Left ventricle myocardium superior (tissue), 1 donor: ENCODE results near the gene CHRD. TPM values are rescaled to one million over a fixed set of nuclear protein-coding genes. Genes with fewer than 3 reads are reported as not detected.
"Not testable (repeated sequence)": the region's sequence is repeated elsewhere in the genome, so short reads cannot be mapped to it uniquely, and the experiment has no call there.

Source experiments
- ATAC-seq: fragments of 200-7000 bp; cut with Tn5 transposase; one replicate; pipeline ENCODE4 v1.9.1; 2020; ENCODE audit warnings: mild to moderate bottlenecking, moderate library complexity
- DNase-seq: peaks from one replicate; pipeline ENCODE4 v3.0.0-alpha.2; 2020
- intact Hi-C: fragments of 100-400 bp; cut with micrococcal nuclease; formaldehyde crosslinking; loops from one replicate; pipeline ENCODE4 v1.11.0; 2022
- long read RNA-seq: library from polyadenylated mRNA; unstranded; transcript quantifications from one replicate; pipeline ENCODE4 v2.0.0, GENCODE V29; 2021
- total RNA-seq: library from RNA; stranded (reverse); fragmentation: NEBNext Ultra II Directional; extraction: Animal tissue kit (Norgen Biotek cat#: 25700); gene quantifications from one replicate; pipeline ENCODE4 v1.2.1, GENCODE V29; 2021
- donor health status: DM: no; HTN: yes; CAD: no; lungs with severe emphysema.

Gene CHRD
- 4.6 TPM for total RNA-seq
- long read RNA-seq, partial matches to known transcripts: 4 of 14 reads
- long read RNA-seq, other reads (novel, unspliced or antisense): 8 of 14 reads

DNA sequence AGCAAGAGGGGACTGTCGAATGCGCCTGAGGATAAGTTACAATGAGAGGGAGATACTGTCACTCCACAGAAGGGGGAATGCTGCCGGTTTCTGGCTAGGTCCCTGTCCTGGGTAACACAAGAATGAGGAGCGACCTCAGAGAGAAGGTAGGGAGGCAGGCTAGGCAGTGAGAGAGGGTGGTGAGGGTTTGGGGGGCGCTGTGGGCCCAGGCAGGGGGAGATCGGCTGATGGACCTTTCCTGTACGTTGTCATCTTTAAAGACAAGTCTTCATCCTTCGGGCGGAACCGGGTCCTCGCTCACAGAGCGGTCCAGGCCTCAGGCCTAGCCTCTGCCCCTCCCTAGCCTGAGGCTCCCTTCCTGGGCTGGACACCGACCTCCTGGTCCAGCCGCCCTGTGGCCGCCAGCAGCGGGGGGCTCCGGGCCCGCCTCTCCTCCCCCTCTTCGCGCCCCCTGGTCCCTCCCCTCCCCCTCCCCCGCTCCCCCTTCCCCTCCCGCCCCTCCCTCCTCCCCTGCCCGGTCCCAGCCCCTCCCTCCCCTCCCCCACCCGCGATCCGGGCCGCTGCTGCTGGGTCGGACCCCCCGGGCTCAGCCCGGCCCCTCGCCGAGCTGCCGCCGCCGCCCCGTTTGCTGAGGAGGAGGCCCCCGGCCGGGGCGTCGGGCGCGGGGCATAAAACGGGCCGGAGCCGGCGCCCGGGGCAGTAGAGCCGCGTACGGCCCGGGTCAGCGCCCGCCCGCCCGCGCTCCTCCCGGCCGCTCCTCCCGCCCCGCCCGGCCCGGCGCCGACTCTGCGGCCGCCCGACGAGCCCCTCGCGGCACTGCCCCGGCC lies at the start of gene CHRD:
Gene CHRD (plus strand): TSS at position 697 of the 827 bp plus-strand sequence. CDS start 265 bp downstream, outside the sequence.
- intact Hi-C loops: loop anchor here (10.0 kb wide), 2 partner anchors 135 to 165 kb away; no protein-coding TSS in a partner anchor
- DNase-seq (peak; percentile 74), ATAC-seq (peak; percentile 75)

DNA sequence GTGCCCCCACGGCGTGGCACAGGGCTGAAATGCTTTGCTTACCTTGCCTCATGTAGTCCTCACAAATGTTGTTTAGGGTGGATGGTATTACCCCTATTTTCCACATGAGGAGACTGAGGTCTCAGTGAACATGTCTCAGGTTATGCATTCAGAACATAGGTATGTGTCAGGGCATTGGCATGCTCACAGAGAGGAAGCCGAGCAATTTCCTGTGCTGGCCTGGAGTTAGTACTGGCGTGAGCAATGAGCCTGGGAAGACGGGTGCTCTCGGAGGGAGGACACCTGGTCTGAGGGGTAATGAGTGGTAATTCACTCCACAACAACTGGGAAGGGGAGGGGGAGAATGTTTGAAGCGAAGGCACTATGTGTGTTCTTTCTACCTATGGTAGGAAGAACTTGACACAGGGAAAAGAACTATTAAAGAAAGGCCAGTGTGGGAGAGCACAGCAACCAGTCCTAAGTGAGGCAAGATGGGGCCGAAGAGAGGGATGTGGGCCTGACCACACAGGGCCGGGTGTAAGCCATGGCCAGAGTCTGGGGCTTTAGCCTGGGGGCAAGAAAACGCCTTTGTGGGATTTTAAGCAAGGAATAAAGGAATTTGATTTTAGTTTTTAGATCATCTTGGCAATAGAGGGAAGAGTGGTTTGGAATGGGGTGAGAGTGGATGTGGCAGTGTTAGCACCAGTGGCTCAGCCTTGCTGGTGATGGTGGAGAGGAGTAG lies 47.3 kb upstream of the CHRD start:
- intact Hi-C loops: no loop called here
- ATAC-seq (no peak), DNase-seq (no peak)

DNA sequence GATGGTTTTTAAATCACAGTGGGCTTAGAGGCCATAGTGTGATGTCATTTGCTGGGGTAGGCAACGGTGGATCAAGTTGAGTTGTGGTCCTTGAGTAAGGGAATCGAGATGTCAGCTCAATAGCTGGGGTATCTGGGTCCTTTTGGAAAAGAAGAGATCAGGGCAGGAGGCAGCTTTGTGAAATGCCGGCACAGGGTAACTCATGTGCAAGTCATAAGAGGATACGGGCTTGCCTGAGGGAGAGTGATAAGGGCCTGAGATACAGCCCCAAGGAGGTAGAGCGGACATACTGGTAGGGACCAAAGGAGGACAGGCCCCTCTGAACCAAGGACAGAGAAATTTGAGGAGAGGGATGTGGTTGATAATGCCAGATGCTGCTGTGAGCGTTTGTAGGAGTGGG lies 46.7 kb upstream of the CHRD start:
- intact Hi-C loops: no loop called here
- DNase-seq: no peak

DNA sequence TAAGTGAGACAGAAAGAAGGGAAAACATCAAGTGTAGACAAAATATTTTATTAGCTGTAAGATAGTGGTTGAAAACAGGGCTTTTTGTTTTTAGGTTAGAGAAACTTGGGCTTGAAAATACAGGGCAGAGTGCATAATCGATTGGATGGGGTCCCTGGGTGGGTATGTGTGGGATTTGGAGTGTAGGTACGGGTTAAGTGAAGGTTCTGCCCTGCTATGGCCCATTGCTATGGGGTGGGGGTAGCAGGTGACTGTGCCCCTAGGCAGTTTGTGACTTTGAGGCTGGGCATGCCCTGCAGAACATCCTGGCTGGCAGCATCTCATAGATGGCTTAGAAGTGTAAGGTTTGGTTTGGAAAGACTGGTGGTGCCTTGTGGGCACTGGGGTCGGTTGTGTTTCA lies 46.2 kb upstream of the CHRD start:
- DNase-seq: no peak
- intact Hi-C loops: no loop called here
- ATAC-seq: no peak

More for the DNA sequence above, 46.7 kb upstream of the CHRD start:
- ATAC-seq: no peak

DNA sequence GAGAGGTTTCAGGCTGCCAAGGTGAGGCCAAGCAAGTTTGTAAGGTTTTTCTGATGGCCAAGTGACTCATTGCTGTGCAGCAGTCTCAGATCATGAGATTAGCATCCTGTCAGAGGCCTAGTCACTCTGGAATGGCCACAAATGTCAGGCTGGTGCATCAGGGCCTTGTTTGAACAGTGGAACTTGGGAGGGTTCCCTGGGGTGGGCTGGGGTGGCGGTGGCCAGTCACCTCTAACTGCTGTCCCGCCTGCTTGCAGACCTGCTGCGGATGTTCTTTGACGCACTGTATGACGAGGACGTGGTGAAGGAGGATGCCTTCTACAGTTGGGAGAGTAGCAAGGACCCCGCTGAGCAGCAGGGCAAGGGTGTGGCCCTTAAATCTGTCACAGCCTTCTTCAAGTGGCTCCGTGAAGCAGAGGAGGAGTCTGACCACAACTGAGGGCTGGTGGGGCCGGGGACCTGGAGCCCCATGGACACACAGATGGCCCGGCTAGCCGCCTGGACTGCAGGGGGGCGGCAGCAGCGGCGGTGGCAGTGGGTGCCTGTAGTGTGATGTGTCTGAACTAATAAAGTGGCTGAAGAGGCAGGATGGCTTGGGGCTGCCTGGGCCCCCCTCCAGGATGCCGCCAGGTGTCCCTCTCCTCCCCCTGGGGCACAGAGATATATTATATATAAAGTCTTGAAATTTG lies 45.2 kb upstream of the CHRD start:
- DNase-seq: peak; percentile 35
- no peak for ATAC-seq
- intact Hi-C loops: no loop called here

DNA sequence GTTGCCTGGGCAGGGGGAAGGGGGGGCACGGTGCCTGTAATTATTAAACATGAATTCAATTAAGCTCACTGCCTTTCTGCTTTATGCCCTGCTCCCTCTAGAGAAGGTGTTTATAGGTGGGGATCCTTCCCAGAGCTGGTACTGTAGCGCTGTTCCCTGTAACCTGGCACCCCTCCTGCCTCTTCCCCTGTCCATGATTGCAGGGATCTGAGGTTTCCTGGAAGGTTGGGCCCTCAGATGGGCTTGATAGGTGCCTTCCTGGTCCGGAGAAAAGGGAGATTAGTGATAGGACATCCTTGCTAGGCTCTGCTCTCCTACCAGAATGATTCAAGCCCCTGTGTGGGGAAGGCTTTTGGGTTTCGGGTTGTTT lies 44.6 kb upstream of the CHRD start:
- DNase-seq (no peak), ATAC-seq (no peak)
- intact Hi-C loops: no loop called here

DNA sequence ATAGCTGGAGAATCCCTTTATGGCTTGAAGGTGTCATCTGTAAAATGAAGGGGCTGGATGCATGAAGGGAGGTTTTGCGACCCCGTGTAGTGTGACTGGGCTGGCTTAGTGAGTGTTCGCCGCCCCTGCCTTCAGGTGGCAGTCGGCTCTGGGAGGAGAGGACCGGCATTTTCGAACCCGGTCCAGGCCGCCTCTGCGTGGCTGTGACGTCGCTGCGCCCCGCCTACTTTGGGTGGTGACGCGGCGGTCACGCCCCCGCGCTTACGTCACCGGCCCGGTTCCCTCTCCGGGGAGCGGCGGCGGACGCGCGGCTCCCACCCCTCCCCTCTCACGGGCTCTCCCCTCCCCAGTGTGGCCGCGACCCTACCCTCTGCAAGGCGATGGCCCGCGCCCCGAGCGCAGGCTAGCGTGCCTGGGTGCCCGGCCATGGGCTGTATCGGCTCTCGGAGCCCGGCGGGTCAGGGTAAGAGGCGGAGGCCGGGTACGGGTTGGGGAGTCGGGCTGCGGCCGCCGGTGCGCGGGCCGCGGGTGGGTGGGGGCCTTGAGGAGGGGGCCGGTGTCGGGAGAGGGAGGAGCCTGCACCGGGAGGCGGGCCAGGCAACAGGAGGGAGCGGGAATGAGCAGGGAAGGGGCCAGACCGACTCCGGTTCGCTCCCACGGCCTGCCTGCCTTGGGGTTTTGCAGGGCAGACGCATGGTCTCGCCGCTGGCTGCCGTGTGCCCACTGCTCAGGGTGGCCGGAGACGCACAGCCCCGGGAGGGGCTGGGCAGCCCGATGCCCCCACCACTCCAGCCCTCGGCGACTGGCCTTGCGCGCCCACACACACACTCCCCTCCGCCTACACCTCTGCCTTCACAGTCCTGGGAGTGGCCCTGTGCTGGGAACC lies 44.0 kb upstream of the CHRD start:
- intact Hi-C loops: no loop called here
- peak; percentile 94 for DNase-seq
- peak; percentile 70 for ATAC-seq

DNA sequence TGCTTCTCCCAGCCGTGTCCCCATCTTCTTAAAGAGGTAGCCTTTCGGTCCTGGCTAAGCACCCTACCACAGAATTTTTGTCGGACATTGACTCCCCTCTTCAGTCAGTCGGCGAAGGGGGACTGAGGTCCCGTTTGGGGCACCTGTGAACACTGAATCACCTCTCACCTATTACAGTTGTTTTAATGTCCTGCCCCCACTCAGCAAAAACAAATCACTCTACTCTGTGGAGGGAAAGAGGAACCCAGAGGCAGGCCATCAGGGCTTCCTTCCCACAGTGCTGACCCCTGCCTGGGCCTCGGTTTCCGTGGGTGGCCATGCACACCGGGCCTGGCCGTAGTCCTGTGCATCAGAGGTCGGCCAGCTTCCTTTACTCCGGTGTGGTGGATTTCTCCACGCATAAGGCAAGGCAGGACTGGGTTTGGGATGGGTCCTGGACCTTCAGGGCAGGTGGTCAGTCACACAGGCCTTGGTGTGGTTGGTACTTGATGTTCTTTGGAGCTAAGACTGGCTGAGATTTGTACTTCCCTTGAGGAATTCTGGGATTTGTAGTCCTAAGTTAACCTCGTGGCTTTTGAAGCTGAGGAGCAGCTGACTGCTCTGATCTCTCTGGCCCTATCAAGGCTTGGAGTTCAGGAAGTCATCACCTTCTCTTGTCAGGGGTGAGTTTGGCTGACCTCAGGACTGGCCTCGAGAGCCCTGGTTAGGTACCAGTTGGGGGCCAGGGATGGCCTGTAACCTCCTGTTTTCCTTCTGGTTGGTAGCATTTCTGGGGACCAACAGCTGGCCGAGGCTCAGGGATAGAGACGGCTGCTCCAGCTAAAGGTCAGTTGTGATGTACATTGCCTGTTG lies 43.1 kb upstream of the CHRD start:
- intact Hi-C loops: no loop called here
- ATAC-seq (peak; percentile 53), DNase-seq (peak; percentile 52)

DNA sequence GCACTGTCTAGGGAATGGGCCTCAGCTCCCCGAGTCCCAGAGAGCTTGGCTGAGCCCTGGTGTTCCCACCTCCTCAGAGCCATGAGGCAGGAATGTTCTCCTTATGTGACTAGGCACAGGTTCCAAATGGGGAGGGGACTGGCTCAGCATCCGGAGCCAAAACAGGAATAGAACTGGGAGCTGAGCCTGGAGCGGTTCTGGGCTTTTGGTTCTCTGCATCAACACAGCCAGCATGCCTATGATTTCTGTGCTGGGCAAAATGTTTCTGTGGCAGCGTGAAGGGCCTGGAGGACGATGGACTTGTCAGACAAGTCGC lies 42.5 kb upstream of the CHRD start, which contains the start of gene FAM131A:
Gene FAM131A (plus strand): TSS at position 202 of the 316 bp plus-strand sequence. CDS start 31 bp downstream, at position 233.
- peak; percentile 62 for ATAC-seq
- intact Hi-C loops: no loop called here
- DNase-seq: peak; percentile 78

DNA sequence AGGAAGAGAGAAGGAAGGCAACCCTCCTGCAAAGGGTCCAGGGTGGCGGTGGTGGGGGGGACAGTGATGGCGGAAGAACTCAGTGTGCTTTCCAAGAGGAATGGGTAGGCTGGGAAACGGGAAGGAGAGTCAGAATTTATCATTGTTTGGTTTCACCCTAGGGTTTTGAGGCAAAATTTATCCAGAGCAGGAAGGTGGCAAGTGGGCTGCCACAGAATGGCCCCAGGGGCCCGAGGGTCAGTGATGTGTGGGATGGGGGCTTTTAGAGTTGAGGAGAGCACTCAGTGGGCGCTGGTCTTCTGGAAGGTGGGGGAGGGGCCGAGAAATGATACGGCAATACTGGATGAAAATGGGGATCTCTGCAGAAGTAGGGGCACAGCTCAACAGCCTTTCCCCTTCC lies 41.9 kb upstream of the CHRD start:
- intact Hi-C loops: no loop called here
- no peak for ATAC-seq
- DNase-seq: no peak

DNA sequence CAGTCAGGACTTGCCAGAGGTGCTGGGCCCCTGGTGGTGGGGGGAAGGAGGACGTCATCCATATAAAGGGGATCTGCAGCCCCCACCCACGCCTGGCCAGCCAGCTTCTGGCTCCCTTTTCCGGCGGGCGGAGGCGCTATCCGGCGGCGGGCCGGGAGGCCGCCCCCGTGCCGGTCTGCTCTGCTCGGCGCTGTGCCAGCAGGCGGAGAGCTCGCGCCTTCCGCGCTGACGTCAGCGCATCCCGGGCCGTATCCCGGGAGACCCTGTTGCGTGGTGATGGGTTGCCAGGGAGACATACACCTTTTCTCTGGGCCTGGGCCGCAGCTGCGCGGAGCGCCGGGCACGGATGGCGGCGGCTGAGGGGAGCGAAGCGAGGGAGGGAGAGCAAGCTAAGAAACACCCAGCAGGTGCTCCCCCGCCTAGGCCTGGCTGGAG lies 41.3 kb upstream of the CHRD start:
- peak; percentile 36 for ATAC-seq
- intact Hi-C loops: no loop called here
- DNase-seq: peak; percentile 91

DNA sequence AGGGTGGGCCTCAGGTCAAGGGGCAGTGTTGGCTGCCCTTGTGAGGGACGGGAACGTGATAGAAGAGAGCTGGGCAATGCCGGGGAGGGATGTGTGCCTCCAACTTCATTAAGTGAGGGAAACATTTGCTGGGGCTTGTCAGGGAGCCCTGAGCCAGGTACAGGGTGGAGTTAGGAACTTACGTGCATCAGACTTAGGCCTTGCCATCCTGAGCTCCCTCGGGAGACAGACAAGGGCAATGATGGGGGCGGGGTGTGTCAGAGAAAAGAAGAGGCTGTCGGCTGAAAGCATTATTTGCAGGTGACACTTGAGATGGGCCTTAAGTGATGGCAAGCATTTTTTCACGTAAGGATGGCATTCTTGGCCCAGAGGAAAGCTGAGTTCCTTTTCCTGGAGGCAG lies 40.9 kb upstream of the CHRD start:
- DNase-seq (no peak), ATAC-seq (no peak)
- intact Hi-C loops: no loop called here

DNA sequence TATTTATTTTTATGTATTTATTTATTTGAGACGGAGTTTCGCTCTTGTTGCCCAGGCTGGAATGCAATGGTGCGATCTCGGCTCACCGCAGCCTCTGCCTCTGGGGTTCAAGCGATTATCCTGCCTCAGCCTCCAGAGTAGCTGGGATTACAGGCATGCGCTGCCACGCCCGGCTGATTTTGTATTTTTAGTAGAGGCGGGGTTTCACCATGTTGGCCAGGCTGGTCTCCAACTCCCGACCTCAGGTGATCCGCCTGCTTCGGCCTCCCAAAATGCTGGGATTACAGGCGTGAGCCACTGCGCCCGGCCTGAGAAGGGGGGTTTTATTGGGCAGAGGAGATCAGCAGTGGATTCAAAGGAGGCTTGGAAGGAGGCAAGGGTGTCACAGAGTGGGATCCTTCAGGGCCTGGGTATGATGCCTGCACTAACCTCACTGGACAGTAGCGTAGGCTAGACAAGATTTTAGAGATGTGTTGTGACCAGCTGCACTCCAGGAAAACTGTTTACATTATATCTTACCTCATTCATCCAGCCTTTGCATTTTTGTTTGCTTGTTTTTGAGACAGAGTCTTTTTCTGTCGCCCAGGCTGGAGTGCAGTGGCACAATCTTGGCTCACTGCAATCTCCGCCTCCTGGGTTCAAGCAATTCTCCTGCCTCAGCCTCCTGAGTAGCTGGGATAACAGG lies 40.3 kb upstream of the CHRD start:
- DNase-seq, ATAC-seq, intact Hi-C loops: not testable (repeated sequence)

DNA sequence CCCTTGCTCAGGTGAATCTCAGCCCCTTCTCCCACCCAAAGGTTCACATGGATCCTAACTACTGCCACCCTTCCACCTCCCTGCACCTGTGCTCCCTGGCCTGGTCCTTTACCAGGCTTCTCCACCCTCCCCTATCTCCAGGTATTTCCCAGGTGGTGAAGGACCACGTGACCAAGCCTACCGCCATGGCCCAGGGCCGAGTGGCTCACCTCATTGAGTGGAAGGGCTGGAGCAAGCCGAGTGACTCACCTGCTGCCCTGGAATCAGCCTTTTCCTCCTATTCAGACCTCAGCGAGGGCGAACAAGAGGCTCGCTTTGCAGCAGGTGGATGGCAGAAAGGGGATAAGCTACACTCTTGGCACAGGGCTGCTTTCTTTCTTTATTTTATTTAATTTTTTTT lies 37.9 kb upstream of the CHRD start:
- intact Hi-C loops: no loop called here
- ATAC-seq (no peak), DNase-seq (no peak)

DNA sequence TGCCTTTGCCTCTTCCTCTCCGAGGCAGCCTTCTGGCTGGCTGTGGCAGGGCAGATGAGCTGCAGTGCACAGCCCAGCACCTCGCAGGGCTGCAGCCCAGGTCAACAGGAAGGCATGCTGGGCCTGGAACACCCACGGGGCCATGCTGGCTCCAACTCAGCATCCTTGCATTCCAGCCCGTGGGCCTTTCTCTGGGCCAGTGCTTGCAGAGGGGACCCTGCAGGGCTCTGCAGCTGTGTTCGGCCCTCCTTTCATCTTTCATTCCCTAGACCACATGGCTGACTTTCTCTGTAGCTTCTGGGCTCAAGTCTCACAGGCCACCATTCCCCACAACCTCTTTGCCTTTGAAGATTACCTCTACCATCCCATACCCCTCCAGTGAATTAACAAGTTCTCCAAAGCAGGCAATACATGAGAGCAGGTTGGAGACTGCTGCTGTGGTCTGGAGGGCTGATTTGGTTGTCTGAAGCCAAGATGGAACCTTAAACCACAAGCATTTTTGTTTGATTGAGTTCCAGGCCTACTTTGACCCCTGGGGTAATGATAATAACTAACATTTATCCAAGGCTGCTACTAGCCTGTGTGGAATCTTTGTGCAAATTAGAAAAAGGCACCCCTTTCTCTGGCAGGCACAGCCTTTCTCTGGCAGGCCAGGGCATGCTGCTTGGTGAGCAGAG lies 36.5 kb upstream of the CHRD start:
- ATAC-seq (no peak), DNase-seq (no peak)
- intact Hi-C loops: no loop called here

DNA sequence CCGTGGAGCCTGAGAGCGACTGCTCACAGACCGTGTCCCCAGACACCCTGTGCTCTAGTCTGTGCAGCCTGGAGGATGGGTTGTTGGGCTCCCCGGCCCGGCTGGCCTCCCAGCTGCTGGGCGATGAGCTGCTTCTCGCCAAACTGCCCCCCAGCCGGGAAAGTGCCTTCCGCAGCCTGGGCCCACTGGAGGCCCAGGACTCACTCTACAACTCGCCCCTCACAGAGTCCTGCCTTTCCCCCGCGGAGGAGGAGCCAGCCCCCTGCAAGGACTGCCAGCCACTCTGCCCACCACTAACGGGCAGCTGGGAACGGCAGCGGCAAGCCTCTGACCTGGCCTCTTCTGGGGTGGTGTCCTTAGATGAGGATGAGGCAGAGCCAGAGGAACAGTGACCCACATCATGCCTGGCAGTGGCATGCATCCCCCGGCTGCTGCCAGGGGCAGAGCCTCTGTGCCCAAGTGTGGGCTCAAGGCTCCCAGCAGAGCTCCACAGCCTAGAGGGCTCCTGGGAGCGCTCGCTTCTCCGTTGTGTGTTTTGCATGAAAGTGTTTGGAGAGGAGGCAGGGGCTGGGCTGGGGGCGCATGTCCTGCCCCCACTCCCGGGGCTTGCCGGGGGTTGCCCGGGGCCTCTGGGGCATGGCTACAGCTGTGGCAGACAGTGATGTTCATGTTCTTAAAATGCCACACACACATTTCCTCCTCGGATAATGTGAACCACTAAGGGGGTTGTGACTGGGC lies 35.1 kb upstream of the CHRD start:
- intact Hi-C loops: no loop called here
- ATAC-seq: no peak

More for the DNA sequence above, 35.1 kb upstream of the CHRD start:
- DNase-seq: peak; percentile 28
